Lung (tissue), 12 donors: ENCODE results near the gene TCHP. TPM values are rescaled to one million over a fixed set of nuclear protein-coding genes. Genes with fewer than 3 reads are reported as not detected.

Experiments used
- ATAC-seq: fragments of 200-7000 bp; cut with Tn5 transposase; one replicate; pipeline ENCODE4 v1.9.1; 2020; ENCODE audit warnings: moderate number of reproducible peaks; ENCODE audit not compliant: insufficient read depth, low FRiP score
- DNase-seq, 3 donors: peaks; one replicate each; pipeline ENCODE4 v3.0.0-alpha.2; 2013 to 2017
- H3K27ac ChIP-seq, 2 donors: one replicate each; pipeline ENCODE4 v1.5.1; 2013; ENCODE audit warnings: mild to moderate bottlenecking in 2 of 2, moderate library complexity in 2 of 2, control low read depth in 1 of 2, inconsistent platforms in 1 of 2, low read depth in 1 of 2, low read length in 1 of 2
- H3K27me3 ChIP-seq, 3 donors: one replicate each; pipeline ENCODE4 v1.5.1; 2013; ENCODE audit warnings: low read length in 2 of 3; ENCODE audit not compliant: control insufficient read depth in 3 of 3, insufficient read depth in 3 of 3
- H3K36me3 ChIP-seq, 4 donors: one replicate each; pipeline ENCODE4 v1.5.1; 2013; ENCODE audit warnings: low read length in 4 of 4, mild to moderate bottlenecking in 1 of 4, moderate library complexity in 1 of 4; ENCODE audit not compliant: control insufficient read depth in 4 of 4, insufficient read depth in 4 of 4
- H3K4me1 ChIP-seq, 5 donors: one replicate each; pipeline ENCODE4 v1.5.1; 2013; ENCODE audit warnings: low read length in 5 of 5, mild to moderate bottlenecking in 2 of 5, moderate library complexity in 1 of 5; ENCODE audit not compliant: control insufficient read depth in 5 of 5, insufficient read depth in 5 of 5
- H3K4me3 ChIP-seq: one replicate; pipeline ENCODE4 v1.5.1; 2013; ENCODE audit warnings: mild to moderate bottlenecking, control low read depth, moderate library complexity
- H3K9ac ChIP-seq, 2 donors: one replicate each; pipeline ENCODE4 v1.5.1; 2013; ENCODE audit warnings: low read length in 2 of 2, control low read depth in 1 of 2; ENCODE audit not compliant: insufficient read depth in 1 of 2
- H3K9me3 ChIP-seq, 4 donors: one replicate each; pipeline ENCODE4 v1.5.1; 2013; ENCODE audit warnings: low read length in 3 of 4, mild to moderate bottlenecking in 1 of 4, moderate library complexity in 1 of 4; ENCODE audit not compliant: control insufficient read depth in 4 of 4, insufficient read depth in 3 of 4
- CTCF ChIP-seq: IDR thresholded peaks from 2 replicates; pipeline ENCODE4 v1.5.1; 2012; ENCODE audit warnings: mild to moderate bottlenecking; ENCODE audit errors: control extremely low read depth, extremely low read depth
- WGBS, 2 donors: extraction: QIAGEN DNeasy Blood & Tissue Kit; methylation state at CpG; one replicate each; pipeline ENCODE4 v1.1.7; 2013; 5-methylcytosine and 5-hydroxymethylcytosine counted together
- polyA plus RNA-seq, 2 donors: library from polyadenylated mRNA; stranded (reverse); fragments of 200-250 nt; gene quantifications; one replicate each; pipeline ENCODE4 v1.2.1, GENCODE V29; 2013
- total RNA-seq, 2 donors: library from RNA; depleted of rRNA in 1 of 2; stranded (reverse); fragments of >200 nt in 1 of 2; gene quantifications; one replicate each; pipeline ENCODE4 v1.2.1, GENCODE V29; 2014 to 2021
- donor health status: control.
- donor health status: control.
- donor health status: Bipolar disorder and iron deficiency.
- donor health status: healthy.
- donor health status: DM: yes; HTN: yes; CAD: no.

The TCHP gene
- total and polyA plus RNA-seq, 4 donors = 10.4 to 17.5 (median 12.0) TPM

GRCh38 chr12:109863847-109864712, 36.0 kb upstream of the TCHP start:
- no peaks in the 10 kb centered on the region for H3K27me3 ChIP-seq
- WGBS, 2 donors = 68 to 72% methylated on average over 9 of the region's 9 CpGs
- DNase-seq (peak; percentile 22 to 76 (median 53)), ATAC-seq (peak; percentile 89)
- no peak for TF ChIP-seq CTCF
- peaks cover 2 to 16% (median 13%) of the 10 kb centered on the region in 5 donors for H3K4me1 ChIP-seq
- no peak overlapping the region for H3K9ac ChIP-seq
- H3K27ac ChIP-seq = peak overlapping the region in 1 of 2 donors; percentile 53
- H3K36me3 ChIP-seq = peaks cover 0 to 10% (median 0%) of the 10 kb centered on the region in 4 donors
- H3K9me3 ChIP-seq = no peaks in the 10 kb centered on the region
- H3K4me3 ChIP-seq = no peak overlapping the region

GRCh38 chr12:109864916-109865315, 35.2 kb upstream of the TCHP start:
- no peak for TF ChIP-seq CTCF
- DNase-seq (peak in 2 of 3 donors; percentile 59 to 77), ATAC-seq (no peak)
- no peak overlapping the region for H3K9ac ChIP-seq
- H3K4me3 ChIP-seq = no peak overlapping the region
- H3K9me3 ChIP-seq = no peaks in the 10 kb centered on the region
- peak overlapping the region in 1 of 2 donors; percentile 86 for H3K27ac ChIP-seq
- peaks cover 2 to 16% (median 13%) of the 10 kb centered on the region in 5 donors for H3K4me1 ChIP-seq
- peaks cover 0 to 10% (median 0%) of the 10 kb centered on the region in 4 donors for H3K36me3 ChIP-seq
- WGBS, 2 donors = 62 to 65% methylated on average over 3 of the region's 3 CpGs
- no peaks in the 10 kb centered on the region for H3K27me3 ChIP-seq

- H3K27ac ChIP-seq = no peak overlapping the region
- no peaks in the 10 kb centered on the region for H3K27me3 ChIP-seq
- H3K36me3 ChIP-seq = peaks cover 0 to 6% (median 3%) of the 10 kb centered on the region in 4 donors
- 48 to 61% methylated on average over 9 of the region's 9 CpGs for WGBS, 2 donors
- TF ChIP-seq CTCF = no peak
- ATAC-seq (no peak), DNase-seq (no peak)
- no peak overlapping the region for H3K9ac ChIP-seq
- peaks cover 2 to 20% (median 16%) of the 10 kb centered on the region in 5 donors for H3K4me1 ChIP-seq
- H3K9me3 ChIP-seq = no peaks in the 10 kb centered on the region
- no peak overlapping the region for H3K4me3 ChIP-seq
These were observed 31.7 kb upstream of the TCHP start for GRCh38 chr12:109868182-109869051.
